ENCODE measurements around the gene C20orf141. TPM values are rescaled to one million over a fixed set of nuclear protein-coding genes. Genes with fewer than 3 reads are reported as not detected.
"Not testable (repeated sequence)": the region's sequence is repeated elsewhere in the genome, so short reads cannot be mapped to it uniquely, and the experiment has no call there.

The C20orf141 gene
- total RNA-seq, 2 donors from 2014 or later: 4.4 TPM; not detected in 1

DNA sequence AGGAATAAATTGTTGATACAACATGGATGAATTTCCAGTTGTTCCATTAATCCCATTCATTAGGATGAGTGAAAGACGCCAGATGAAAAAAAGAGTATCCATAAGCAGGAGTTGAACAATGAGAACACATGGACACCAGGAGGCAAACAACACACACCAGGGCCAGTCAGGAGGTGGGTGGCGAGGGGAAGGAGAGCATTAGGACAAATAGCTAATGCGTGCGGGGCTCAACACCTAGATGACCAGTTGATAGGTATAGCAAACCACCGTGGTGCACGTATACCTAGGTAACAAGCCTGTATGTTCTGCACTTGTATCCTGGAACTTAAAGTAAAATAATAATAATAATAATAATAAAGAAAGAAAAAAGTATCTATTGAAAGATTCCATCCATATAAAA is 14.6 kb downstream of the C20orf141 start:
- no peaks in the 10 kb centered on the region for H3K27me3 ChIP-seq (replicated peaks; ENCODE audit: insufficient read depth)
- no peak overlapping the region for H3K4me3 ChIP-seq
- no peak overlapping the region for H3K27ac ChIP-seq
- intact Hi-C loops (cut with DNase I): no loop called here
- WGBS: 66% methylated on average over 6 of the region's 6 CpGs
- TF ChIP-seq, protein P1, sequence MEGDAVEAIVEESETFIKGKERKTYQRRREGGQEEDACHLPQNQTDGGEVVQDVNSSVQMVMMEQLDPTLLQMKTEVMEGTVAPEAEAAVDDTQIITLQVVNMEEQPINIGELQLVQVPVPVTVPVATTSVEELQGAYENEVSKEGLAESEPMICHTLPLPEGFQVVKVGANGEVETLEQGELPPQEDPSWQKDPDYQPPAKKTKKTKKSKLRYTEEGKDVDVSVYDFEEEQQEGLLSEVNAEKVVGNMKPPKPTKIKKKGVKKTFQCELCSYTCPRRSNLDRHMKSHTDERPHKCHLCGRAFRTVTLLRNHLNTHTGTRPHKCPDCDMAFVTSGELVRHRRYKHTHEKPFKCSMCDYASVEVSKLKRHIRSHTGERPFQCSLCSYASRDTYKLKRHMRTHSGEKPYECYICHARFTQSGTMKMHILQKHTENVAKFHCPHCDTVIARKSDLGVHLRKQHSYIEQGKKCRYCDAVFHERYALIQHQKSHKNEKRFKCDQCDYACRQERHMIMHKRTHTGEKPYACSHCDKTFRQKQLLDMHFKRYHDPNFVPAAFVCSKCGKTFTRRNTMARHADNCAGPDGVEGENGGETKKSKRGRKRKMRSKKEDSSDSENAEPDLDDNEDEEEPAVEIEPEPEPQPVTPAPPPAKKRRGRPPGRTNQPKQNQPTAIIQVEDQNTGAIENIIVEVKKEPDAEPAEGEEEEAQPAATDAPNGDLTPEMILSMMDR (IDR thresholded peaks at IDR 0.05): no peak
- TF ChIP-seq POLR2AphosphoS5 (IDR thresholded peaks at IDR 0.05): no peak
- no peak for TF ChIP-seq POLR2A (IDR thresholded peaks at IDR 0.05)
- DNase-seq (ENCODE audit: low spot score): no peak
- no peaks in the 10 kb centered on the region for H3K4me1 ChIP-seq (replicated peaks)
- no peaks in the 10 kb centered on the region for H3K36me3 ChIP-seq
- H3K9me3 ChIP-seq: no peaks in the 10 kb centered on the region

DNA sequence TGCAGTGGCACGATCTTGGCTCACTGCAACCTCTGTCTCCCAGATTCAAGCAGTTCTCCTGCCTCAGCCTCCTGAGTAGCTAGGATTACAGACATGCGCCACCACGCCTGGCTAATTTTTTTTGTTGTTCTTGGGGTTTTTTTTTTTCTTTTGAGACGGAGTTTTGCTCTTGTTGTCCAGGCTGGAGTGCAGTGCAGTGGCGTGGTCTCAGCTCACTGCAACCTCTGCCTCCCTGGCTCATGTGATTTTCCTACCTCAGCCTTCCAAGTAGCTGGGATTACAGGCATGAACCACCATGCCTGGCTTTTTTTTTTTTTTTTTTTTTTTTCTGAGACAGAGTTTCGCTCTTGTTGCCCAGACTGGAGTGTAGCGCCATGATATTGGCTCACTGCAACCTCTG is 16.4 kb downstream of the C20orf141 start:
- H3K4me1 ChIP-seq (replicated peaks); H3K27ac ChIP-seq; H3K36me3 ChIP-seq; H3K4me3 ChIP-seq; DNase-seq (ENCODE audit: low spot score); H3K27me3 ChIP-seq (replicated peaks; ENCODE audit: insufficient read depth); intact Hi-C loops (cut with DNase I); H3K9me3 ChIP-seq: not testable (repeated sequence)
- 66% methylated on average over 7 of the region's 7 CpGs for WGBS

DNA sequence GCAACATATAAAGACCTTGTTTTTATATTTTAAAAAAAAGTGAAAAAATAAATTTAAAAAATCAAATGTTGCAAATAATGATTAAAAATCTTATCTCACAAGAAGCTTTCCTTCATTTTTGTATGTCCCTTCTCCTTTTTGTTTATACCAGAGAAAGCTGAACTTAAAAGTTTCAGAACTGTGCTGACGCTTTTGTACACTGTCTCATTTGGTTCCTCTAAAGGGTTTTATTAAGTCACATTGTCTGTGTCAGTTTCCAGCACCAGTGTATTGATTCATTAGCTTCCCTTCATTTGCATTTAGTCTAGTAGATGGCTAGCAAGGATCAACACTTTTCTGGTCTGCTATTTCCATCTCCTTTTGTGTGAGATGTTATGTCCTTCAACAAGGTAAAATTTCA is 19.0 kb downstream of the C20orf141 start:
- Histone ChIP-seq H3K4me3 (no peak overlapping the region), H3K27me3 (replicated peaks; ENCODE audit: insufficient read depth) (no peaks in the 10 kb centered on the region), H3K36me3 (no peaks in the 10 kb centered on the region), H3K9me3 (no peaks in the 10 kb centered on the region), H3K4me1 (replicated peaks) (no peaks in the 10 kb centered on the region), H3K27ac (no peak overlapping the region)
- DNase-seq (ENCODE audit: low spot score): no peak
- intact Hi-C loops (cut with DNase I): no loop called here
- TF ChIP-seq POLR2A (IDR thresholded peaks at IDR 0.05) (no peak), POLR2AphosphoS5 (IDR thresholded peaks at IDR 0.05) (no peak)
- TF ChIP-seq, protein P1 (IDR thresholded peaks at IDR 0.05): no peak
- WGBS: 88% methylated on average over 1 of the region's 1 CpG

DNA sequence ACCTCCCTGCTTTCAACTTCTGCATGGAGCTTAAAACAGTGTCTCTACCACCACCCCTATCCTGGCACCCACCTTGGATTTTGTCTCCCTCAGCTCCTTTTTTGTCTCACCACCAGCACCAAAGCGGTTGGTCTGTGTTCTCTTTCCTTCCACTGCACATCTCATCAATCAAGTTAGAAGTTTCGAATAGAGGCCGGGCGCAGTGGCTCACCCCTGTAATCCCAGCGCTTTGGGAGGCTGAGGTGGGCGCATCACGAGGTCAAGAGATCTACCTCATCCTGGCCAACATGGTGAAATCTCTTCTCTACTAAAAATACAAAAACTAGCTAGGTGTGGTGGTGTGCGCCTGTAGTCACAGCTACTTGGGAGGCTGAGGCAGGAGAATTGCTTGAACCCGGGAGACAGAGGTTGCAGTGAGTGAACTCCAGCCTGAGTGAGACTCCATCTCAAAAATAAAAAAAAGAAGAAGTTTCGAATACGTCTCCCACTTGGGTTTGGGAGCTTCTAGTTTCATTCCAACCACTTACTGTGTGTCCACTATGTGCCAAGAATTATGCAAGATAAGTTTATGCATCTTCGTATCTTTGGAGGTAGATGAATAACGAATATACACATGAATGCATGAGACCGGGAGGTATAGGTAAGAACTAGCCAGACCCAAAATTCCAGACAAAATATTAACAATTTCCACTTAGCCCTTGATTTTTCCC is 19.8 kb downstream of the C20orf141 start:
- Histone ChIP-seq H3K27me3 (replicated peaks; ENCODE audit: insufficient read depth) (no peaks in the 10 kb centered on the region), H3K9me3 (no peaks in the 10 kb centered on the region), H3K36me3 (no peaks in the 10 kb centered on the region), H3K4me1 (replicated peaks) (no peaks in the 10 kb centered on the region), H3K4me3 (no peak overlapping the region), H3K27ac (no peak overlapping the region)
- intact Hi-C loops (cut with DNase I): no loop called here
- TF ChIP-seq, protein P1 (IDR thresholded peaks at IDR 0.05): no peak
- TF ChIP-seq POLR2AphosphoS5 (IDR thresholded peaks at IDR 0.05): no peak
- DNase-seq (ENCODE audit: low spot score): no peak
- 97% methylated on average over 14 of the region's 14 CpGs for WGBS

DNA sequence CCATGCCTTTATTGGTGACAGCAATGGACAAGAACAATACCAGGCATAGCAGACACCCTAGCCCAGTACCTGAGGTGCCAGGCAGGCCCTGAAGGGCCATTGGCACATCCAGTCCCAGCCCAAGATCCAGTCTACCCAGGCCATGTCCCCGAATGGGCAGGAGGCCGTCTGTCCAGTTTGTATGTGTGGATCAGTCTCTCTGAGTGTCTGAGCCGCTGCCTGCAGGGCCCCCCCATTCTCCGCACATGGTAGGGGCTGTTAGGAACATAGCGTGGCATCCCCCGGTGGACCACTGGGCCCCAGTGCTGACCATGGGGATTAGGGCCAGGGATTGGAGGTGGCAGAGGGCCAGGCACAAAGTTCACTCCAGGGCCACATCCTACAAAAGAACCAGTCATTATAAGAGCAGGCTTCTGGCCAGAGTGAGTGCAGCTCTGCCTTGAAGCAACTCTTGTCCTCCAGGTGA is 20.6 kb downstream of the C20orf141 start:
- 94% methylated on average over 6 of the region's 6 CpGs for WGBS
- intact Hi-C loops (cut with DNase I): no loop called here
- no peaks in the 10 kb centered on the region for H3K36me3 ChIP-seq
- no peak overlapping the region for H3K4me3 ChIP-seq
- H3K9me3 ChIP-seq: no peaks in the 10 kb centered on the region
- H3K4me1 ChIP-seq (replicated peaks): peaks cover 3% of the 10 kb centered on the region
- no peak overlapping the region for H3K27ac ChIP-seq
- no peak for DNase-seq (ENCODE audit: low spot score)
- H3K27me3 ChIP-seq (replicated peaks; ENCODE audit: insufficient read depth): no peaks in the 10 kb centered on the region
- TF ChIP-seq, protein P1 (IDR thresholded peaks at IDR 0.05): no peak
- TF ChIP-seq POLR2A (IDR thresholded peaks at IDR 0.05): no peak
- no peak for TF ChIP-seq POLR2AphosphoS5 (IDR thresholded peaks at IDR 0.05)
